ENCODE results near the gene PTPRQ. TPM values are rescaled to one million over a fixed set of nuclear protein-coding genes. Genes with fewer than 3 reads are reported as not detected.
A peak's percentile ranks its signal among the peaks of the same experiment; 100 is the strongest.

Gene PTPRQ
- total and polyA plus RNA-seq, 9 donors: 0.36 to 2.0 (median 0.71) TPM

- Histone ChIP-seq H3K27ac (ENCODE audit: low read length) (no peak overlapping the region), H3K4me1 (ENCODE audit: control insufficient read depth, insufficient read depth, low read length) (no peaks in the 10 kb centered on the region), H3K9me3 (replicated peaks; ENCODE audit: control insufficient read depth, low read depth, low read length) (no peaks in the 10 kb centered on the region), H3K4me3 (ENCODE audit: low read length) (no peak overlapping the region), H3K36me3 (ENCODE audit: control insufficient read depth, insufficient read depth, low read length) (no peaks in the 10 kb centered on the region), H3K27me3 (ENCODE audit: control insufficient read depth, insufficient read depth, low read length) (no peaks in the 10 kb centered on the region)
- DNase-seq: no peak
- no CpG with 5 or more reads among the region's 1 CpG for WGBS (ENCODE audit: insufficient coverage)
Observed at GRCh38 chr12:80494836-80495235, 50.8 kb downstream of the PTPRQ start.

GRCh38 chr12:80498059-80498728 lies 54.2 kb downstream of the PTPRQ start:
- H3K27me3 ChIP-seq (ENCODE audit: control insufficient read depth, insufficient read depth, low read length): no peaks in the 10 kb centered on the region
- DNase-seq: no peak
- H3K36me3 ChIP-seq (ENCODE audit: control insufficient read depth, insufficient read depth, low read length): no peaks in the 10 kb centered on the region
- no peaks in the 10 kb centered on the region for H3K9me3 ChIP-seq (replicated peaks; ENCODE audit: control insufficient read depth, low read depth, low read length)
- no peak overlapping the region for H3K4me3 ChIP-seq (ENCODE audit: low read length)
- no peak overlapping the region for H3K27ac ChIP-seq (ENCODE audit: low read length)
- WGBS (ENCODE audit: insufficient coverage): no CpG with 5 or more reads among the region's 2 CpGs
- no peaks in the 10 kb centered on the region for H3K4me1 ChIP-seq (ENCODE audit: control insufficient read depth, insufficient read depth, low read length)

- WGBS (ENCODE audit: insufficient coverage): no CpG with 5 or more reads among the region's 2 CpGs
- H3K4me3 ChIP-seq (ENCODE audit: low read length): no peak overlapping the region
- no peaks in the 10 kb centered on the region for H3K4me1 ChIP-seq (ENCODE audit: control insufficient read depth, insufficient read depth, low read length)
- no peak for DNase-seq
- H3K36me3 ChIP-seq (ENCODE audit: control insufficient read depth, insufficient read depth, low read length): no peaks in the 10 kb centered on the region
- no peaks in the 10 kb centered on the region for H3K27me3 ChIP-seq (ENCODE audit: control insufficient read depth, insufficient read depth, low read length)
- no peak overlapping the region for H3K27ac ChIP-seq (ENCODE audit: low read length)
- no peaks in the 10 kb centered on the region for H3K9me3 ChIP-seq (replicated peaks; ENCODE audit: control insufficient read depth, low read depth, low read length)
Observed at GRCh38 chr12:80504389-80505163, 60.5 kb downstream of the PTPRQ start.

GRCh38 chr12:80509781-80510556 lies 65.9 kb downstream of the PTPRQ start:
- no peaks in the 10 kb centered on the region for H3K36me3 ChIP-seq (ENCODE audit: control insufficient read depth, insufficient read depth, low read length)
- no peak overlapping the region for H3K4me3 ChIP-seq (ENCODE audit: low read length)
- H3K9me3 ChIP-seq (replicated peaks; ENCODE audit: control insufficient read depth, low read depth, low read length): peaks cover 2% of the 10 kb centered on the region
- DNase-seq: peak; percentile 88
- H3K27ac ChIP-seq (ENCODE audit: low read length): peak overlapping the region; percentile 49
- H3K27me3 ChIP-seq (ENCODE audit: control insufficient read depth, insufficient read depth, low read length): no peaks in the 10 kb centered on the region
- WGBS (ENCODE audit: insufficient coverage): no CpG with 5 or more reads among the region's 1 CpG
- no peaks in the 10 kb centered on the region for H3K4me1 ChIP-seq (ENCODE audit: control insufficient read depth, insufficient read depth, low read length)

GRCh38 chr12:80512781-80513180 lies 68.7 kb downstream of the PTPRQ start:
- no peak overlapping the region for H3K4me3 ChIP-seq (ENCODE audit: low read length)
- H3K36me3 ChIP-seq (ENCODE audit: control insufficient read depth, insufficient read depth, low read length): no peaks in the 10 kb centered on the region
- H3K9me3 ChIP-seq (replicated peaks; ENCODE audit: control insufficient read depth, low read depth, low read length): peaks cover 2% of the 10 kb centered on the region
- DNase-seq: no peak
- no peaks in the 10 kb centered on the region for H3K27me3 ChIP-seq (ENCODE audit: control insufficient read depth, insufficient read depth, low read length)
- no peak overlapping the region for H3K27ac ChIP-seq (ENCODE audit: low read length)
- no peaks in the 10 kb centered on the region for H3K4me1 ChIP-seq (ENCODE audit: control insufficient read depth, insufficient read depth, low read length)
- 54% methylated on average over 10 of the region's 11 CpGs for WGBS (ENCODE audit: insufficient coverage)

GRCh38 chr12:80513211-80513610 lies 69.2 kb downstream of the PTPRQ start:
- 47% methylated on average over 18 of the region's 18 CpGs for WGBS (ENCODE audit: insufficient coverage)

GRCh38 chr12:80517655-80518054 lies 73.6 kb downstream of the PTPRQ start:
- DNase-seq: no peak
- Histone ChIP-seq H3K27me3 (ENCODE audit: control insufficient read depth, insufficient read depth, low read length) (no peaks in the 10 kb centered on the region), H3K9me3 (replicated peaks; ENCODE audit: control insufficient read depth, low read depth, low read length) (peaks cover 2% of the 10 kb centered on the region), H3K4me1 (ENCODE audit: control insufficient read depth, insufficient read depth, low read length) (no peaks in the 10 kb centered on the region), H3K27ac (ENCODE audit: low read length) (no peak overlapping the region), H3K4me3 (ENCODE audit: low read length) (no peak overlapping the region), H3K36me3 (ENCODE audit: control insufficient read depth, insufficient read depth, low read length) (no peaks in the 10 kb centered on the region)
- WGBS (ENCODE audit: insufficient coverage): 100% methylated on average over 2 of the region's 2 CpGs

More at GRCh38 chr12:80513211-80513610, 69.2 kb downstream of the PTPRQ start:
- H3K36me3 ChIP-seq (ENCODE audit: control insufficient read depth, insufficient read depth, low read length): no peaks in the 10 kb centered on the region
- no peaks in the 10 kb centered on the region for H3K27me3 ChIP-seq (ENCODE audit: control insufficient read depth, insufficient read depth, low read length)
- no peaks in the 10 kb centered on the region for H3K4me1 ChIP-seq (ENCODE audit: control insufficient read depth, insufficient read depth, low read length)
- H3K4me3 ChIP-seq (ENCODE audit: low read length): no peak overlapping the region
- peaks cover 2% of the 10 kb centered on the region for H3K9me3 ChIP-seq (replicated peaks; ENCODE audit: control insufficient read depth, low read depth, low read length)
- no peak overlapping the region for H3K27ac ChIP-seq (ENCODE audit: low read length)
- no peak for DNase-seq

GRCh38 chr12:80531646-80532045 lies 87.6 kb downstream of the PTPRQ start:
- Histone ChIP-seq H3K27me3 (ENCODE audit: control insufficient read depth, insufficient read depth, low read length) (no peaks in the 10 kb centered on the region), H3K27ac (ENCODE audit: low read length) (no peak overlapping the region), H3K4me1 (ENCODE audit: control insufficient read depth, insufficient read depth, low read length) (no peaks in the 10 kb centered on the region), H3K4me3 (ENCODE audit: low read length) (no peak overlapping the region), H3K9me3 (replicated peaks; ENCODE audit: control insufficient read depth, low read depth, low read length) (no peaks in the 10 kb centered on the region), H3K36me3 (ENCODE audit: control insufficient read depth, insufficient read depth, low read length) (no peaks in the 10 kb centered on the region)
- DNase-seq: no peak

- H3K9me3 ChIP-seq (replicated peaks; ENCODE audit: control insufficient read depth, low read depth, low read length): no peaks in the 10 kb centered on the region
- DNase-seq: no peak
- H3K4me3 ChIP-seq (ENCODE audit: low read length): no peak overlapping the region
- no peaks in the 10 kb centered on the region for H3K4me1 ChIP-seq (ENCODE audit: control insufficient read depth, insufficient read depth, low read length)
- no peaks in the 10 kb centered on the region for H3K27me3 ChIP-seq (ENCODE audit: control insufficient read depth, insufficient read depth, low read length)
- WGBS (ENCODE audit: insufficient coverage): no CpG with 5 or more reads among the region's 2 CpGs
- no peaks in the 10 kb centered on the region for H3K36me3 ChIP-seq (ENCODE audit: control insufficient read depth, insufficient read depth, low read length)
- H3K27ac ChIP-seq (ENCODE audit: low read length): no peak overlapping the region
Observed at GRCh38 chr12:80539029-80539428, 95.0 kb downstream of the PTPRQ start.

- Histone ChIP-seq H3K27me3 (ENCODE audit: control insufficient read depth, insufficient read depth, low read length) (no peaks in the 10 kb centered on the region), H3K36me3 (ENCODE audit: control insufficient read depth, insufficient read depth, low read length) (no peaks in the 10 kb centered on the region), H3K4me3 (ENCODE audit: low read length) (no peak overlapping the region), H3K9me3 (replicated peaks; ENCODE audit: control insufficient read depth, low read depth, low read length) (no peaks in the 10 kb centered on the region), H3K4me1 (ENCODE audit: control insufficient read depth, insufficient read depth, low read length) (peaks cover 2% of the 10 kb centered on the region), H3K27ac (ENCODE audit: low read length) (no peak overlapping the region)
- no CpG with 5 or more reads among the region's 3 CpGs for WGBS (ENCODE audit: insufficient coverage)
- no peak for DNase-seq
Observed at GRCh38 chr12:80549298-80549697, 105.3 kb downstream of the PTPRQ start.
